Mesenchymal stem cell (in vitro differentiated cells and primary cell): Measurements from ENCODE around the gene GLDC.

ENCODE experiments used
- DNase-seq: peaks from one replicate; pipeline ENCODE4 v3.0.0-alpha.2; 2013
- H2AFZ ChIP-seq: one replicate; pipeline ENCODE4 v1.6.1; 2013; ENCODE audit warnings: low read depth, mild to moderate bottlenecking, control low read depth, inconsistent platforms, low read length, moderate library complexity
- H2AK5ac ChIP-seq: 2 replicates; pipeline ENCODE4 v1.6.1; 2013; ENCODE audit warnings: low read length, moderate library complexity, mild to moderate bottlenecking, inconsistent platforms; ENCODE audit not compliant: severe bottlenecking
- H2BK120ac ChIP-seq: one replicate; pipeline ENCODE4 v1.6.1; 2013; ENCODE audit warnings: low read depth, mild to moderate bottlenecking, inconsistent platforms, low read length, moderate library complexity
- H2BK12ac ChIP-seq, 2 experiments: one replicate each; pipeline ENCODE4 v1.6.1; 2013; ENCODE audit warnings: inconsistent platforms in 2 of 2, low read length in 2 of 2, mild to moderate bottlenecking in 2 of 2, moderate library complexity in 2 of 2, control low read depth in 1 of 2
- H2BK15ac ChIP-seq: one replicate; pipeline ENCODE4 v1.6.1; 2013; ENCODE audit warnings: mild to moderate bottlenecking, low read depth, inconsistent platforms; ENCODE audit not compliant: poor library complexity, severe bottlenecking
- H2BK5ac ChIP-seq: 2 replicates; pipeline ENCODE4 v1.6.1; 2013; ENCODE audit warnings: low read depth, mild to moderate bottlenecking, low read length, control low read depth, inconsistent platforms; ENCODE audit not compliant: poor library complexity, severe bottlenecking
- H3K14ac ChIP-seq, 2 experiments: one replicate each; pipeline ENCODE4 v1.6.1; 2013; ENCODE audit warnings: inconsistent platforms in 2 of 2, low read length in 2 of 2, control low read depth in 1 of 2, mild to moderate bottlenecking in 1 of 2, moderate library complexity in 1 of 2
- H3K18ac ChIP-seq, 2 experiments: one replicate each; pipeline ENCODE4 v1.6.1; 2013; ENCODE audit warnings: inconsistent platforms in 2 of 2, low read length in 2 of 2, control low read depth in 1 of 2, low read depth in 1 of 2, mild to moderate bottlenecking in 1 of 2
- H3K23ac ChIP-seq, 2 experiments: one replicate each; pipeline ENCODE4 v1.6.1; 2013; ENCODE audit warnings: inconsistent platforms in 2 of 2, low read length in 2 of 2, mild to moderate bottlenecking in 2 of 2, moderate library complexity in 2 of 2, control low read depth in 1 of 2
- H3K27ac ChIP-seq: 2 replicates; pipeline ENCODE4 v1.5.1; 2013; ENCODE audit warnings: mild to moderate bottlenecking, moderate library complexity, low read length, control low read depth, inconsistent platforms; ENCODE audit not compliant: poor library complexity, severe bottlenecking
- H3K27me3 ChIP-seq, 2 experiments: 2 replicates each; pipeline versions ENCODE4 v1.6.1 to v1.7.0; 2013; ENCODE audit warnings: low read length in 2 of 2, mild to moderate bottlenecking in 2 of 2, moderate library complexity in 2 of 2, control low read depth in 1 of 2, inconsistent platforms in 1 of 2; ENCODE audit not compliant: control insufficient read depth in 1 of 2, insufficient read depth in 1 of 2
- H3K36me3 ChIP-seq, 2 experiments: 2 replicates each; pipeline versions ENCODE4 v1.6.1 to v1.7.0; 2013; ENCODE audit warnings: low read length in 2 of 2, control low read depth in 1 of 2, inconsistent platforms in 1 of 2, low read depth in 1 of 2, mild to moderate bottlenecking in 1 of 2; ENCODE audit not compliant: insufficient read depth in 2 of 2, control insufficient read depth in 1 of 2
- H3K4ac ChIP-seq, 2 experiments: one replicate each; pipeline ENCODE4 v1.6.1; 2013; ENCODE audit warnings: inconsistent platforms in 2 of 2, low read length in 2 of 2, mild to moderate bottlenecking in 2 of 2, moderate library complexity in 2 of 2, control low read depth in 1 of 2, low read depth in 1 of 2
- H3K4me1 ChIP-seq: 2 replicates; pipeline ENCODE4 v1.6.1; 2013; ENCODE audit warnings: low read depth, low read length, control low read depth; ENCODE audit not compliant: control insufficient read depth, insufficient read depth
- H3K4me2 ChIP-seq: 2 replicates; pipeline ENCODE4 v1.6.1; 2013; ENCODE audit warnings: low read length, mild to moderate bottlenecking, inconsistent platforms; ENCODE audit not compliant: poor library complexity, severe bottlenecking
- H3K4me3 ChIP-seq, 2 experiments: 2 replicates each; pipeline versions ENCODE4 v1.5.1 to v1.7.0; 2013; ENCODE audit warnings: low read length in 2 of 2, mild to moderate bottlenecking in 2 of 2, control low read depth in 1 of 2, low read depth in 1 of 2; ENCODE audit not compliant: insufficient read depth in 1 of 2
- H3K79me1 ChIP-seq: replicated peaks from 2 replicates; pipeline ENCODE4 v1.6.1; 2013; ENCODE audit warnings: mild to moderate bottlenecking, control low read depth, low read length, inconsistent platforms; ENCODE audit not compliant: poor library complexity, severe bottlenecking
- H3K9ac ChIP-seq: 2 replicates; pipeline ENCODE4 v1.7.0; 2013; ENCODE audit warnings: mild to moderate bottlenecking, low read length, moderate library complexity
- H3K9me3 ChIP-seq: 2 replicates; pipeline ENCODE4 v1.7.0; 2013; ENCODE audit warnings: mild to moderate bottlenecking, low read length; ENCODE audit not compliant: control insufficient read depth
- H4K8ac ChIP-seq: one replicate; pipeline ENCODE4 v1.6.1; 2013; ENCODE audit warnings: inconsistent platforms, mild to moderate bottlenecking, low read length, moderate library complexity
- H4K91ac ChIP-seq: one replicate; pipeline ENCODE4 v1.6.1; 2013; ENCODE audit warnings: mild to moderate bottlenecking, low read length, inconsistent platforms
- WGBS: methylation state at CpG from one replicate; pipeline ENCODE4 v1.1.7; 2013; ENCODE audit warnings: mixed read lengths; 5-methylcytosine and 5-hydroxymethylcytosine counted together

Gene GLDC

DNA sequence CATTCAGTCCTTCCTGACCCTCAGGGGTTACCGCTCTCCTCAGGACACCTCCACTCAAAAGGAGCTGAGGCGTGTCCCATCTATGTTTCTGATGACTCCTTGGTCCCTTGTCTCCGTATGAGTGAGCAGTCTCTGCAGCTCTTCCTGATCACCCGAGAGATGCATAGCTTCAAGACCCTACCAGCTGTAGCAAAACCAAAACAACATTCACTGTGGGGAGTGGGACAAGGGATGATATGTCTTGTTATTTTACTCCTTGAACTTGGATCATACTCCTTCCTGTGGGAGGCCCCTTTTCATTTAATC lies 14.4 kb downstream of the GLDC start:
- H2BK12ac ChIP-seq, result no peak overlapping the region
- no peak overlapping the region for H2BK5ac ChIP-seq
- no peak overlapping the region for H3K23ac ChIP-seq
- no peak overlapping the region for H3K4me2 ChIP-seq
- no peak overlapping the region for H3K9ac ChIP-seq
- no peak overlapping the region for H4K91ac ChIP-seq
- no peaks in the 10 kb centered on the region for H3K9me3 ChIP-seq
- no peak overlapping the region for H3K4ac ChIP-seq
- no peak overlapping the region for H3K27ac ChIP-seq
- H3K36me3 ChIP-seq, result no peaks in the 10 kb centered on the region
- DNase-seq, result no peak
- H2BK15ac ChIP-seq, result no peak overlapping the region
- H2AFZ ChIP-seq, result no peak overlapping the region
- no peak overlapping the region for H2BK120ac ChIP-seq
- H3K14ac ChIP-seq, result no peak overlapping the region
- H3K18ac ChIP-seq, result no peak overlapping the region
- H3K4me1 ChIP-seq, result peaks cover 4% of the 10 kb centered on the region
- peaks cover 19 to 33% of the 10 kb centered on the region in 2 experiments for H3K27me3 ChIP-seq
- H4K8ac ChIP-seq, result no peak overlapping the region
- H3K79me1 ChIP-seq, result no peaks in the 10 kb centered on the region
- 97% methylated on average over 3 of the region's 4 CpGs for WGBS
- no peak overlapping the region for H3K4me3 ChIP-seq
- H2AK5ac ChIP-seq, result no peak overlapping the region

DNA sequence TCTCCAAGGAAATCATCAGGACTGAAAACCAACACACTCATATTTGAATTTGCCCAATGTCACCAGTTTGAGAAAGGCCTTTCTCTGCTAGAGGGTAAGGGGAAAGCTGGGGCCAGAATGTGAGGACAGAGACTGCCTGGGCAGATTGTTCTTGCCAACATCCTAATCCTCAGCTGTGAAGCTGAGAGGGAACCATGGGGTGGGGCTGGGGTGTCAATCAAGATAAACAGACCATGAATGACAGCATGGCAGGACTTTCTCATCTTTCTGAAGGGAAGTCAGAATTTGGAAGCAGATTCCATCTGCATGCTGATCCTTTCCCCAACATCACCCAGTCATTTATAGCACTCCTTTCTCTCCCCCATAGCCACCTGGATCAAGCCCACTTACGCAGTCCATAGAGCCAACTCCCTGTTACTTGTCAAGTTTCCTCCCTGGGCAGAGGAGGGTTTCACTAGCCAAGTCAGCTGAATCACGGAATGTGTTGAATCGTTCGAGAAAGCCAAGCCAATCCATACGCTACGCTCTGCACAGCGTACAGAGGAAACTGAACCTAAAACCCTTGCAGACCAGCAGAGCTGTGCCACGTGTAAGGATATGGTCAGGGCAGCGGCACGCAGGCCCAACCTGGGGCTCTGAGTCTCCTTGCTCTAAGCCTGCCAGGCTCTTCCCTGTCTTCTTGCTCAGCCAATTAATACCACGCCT lies 14.9 kb downstream of the GLDC start:
- H3K9ac ChIP-seq, result no peak overlapping the region
- peaks cover 24 to 38% of the 10 kb centered on the region in 2 experiments for H3K27me3 ChIP-seq
- 90% methylated on average over 11 of the region's 11 CpGs for WGBS
- no peak overlapping the region for H4K8ac ChIP-seq
- no peak overlapping the region for H2BK5ac ChIP-seq
- H3K27ac ChIP-seq, result no peak overlapping the region
- no peaks in the 10 kb centered on the region for H3K79me1 ChIP-seq
- H3K4me3 ChIP-seq, result no peak overlapping the region
- H3K4me2 ChIP-seq, result no peak overlapping the region
- H3K4ac ChIP-seq, result peak overlapping the region in 1 of 2 experiments; percentile 54
- H2BK15ac ChIP-seq, result no peak overlapping the region
- no peak overlapping the region for H2BK12ac ChIP-seq
- H3K14ac ChIP-seq, result no peak overlapping the region
- H3K4me1 ChIP-seq, result peaks cover 4% of the 10 kb centered on the region
- H3K23ac ChIP-seq, result no peak overlapping the region
- H3K18ac ChIP-seq, result no peak overlapping the region
- no peak for DNase-seq
- H2AK5ac ChIP-seq, result no peak overlapping the region
- no peaks in the 10 kb centered on the region for H3K9me3 ChIP-seq
- no peaks in the 10 kb centered on the region for H3K36me3 ChIP-seq
- no peak overlapping the region for H2BK120ac ChIP-seq
- no peak overlapping the region for H4K91ac ChIP-seq
- no peak overlapping the region for H2AFZ ChIP-seq

DNA sequence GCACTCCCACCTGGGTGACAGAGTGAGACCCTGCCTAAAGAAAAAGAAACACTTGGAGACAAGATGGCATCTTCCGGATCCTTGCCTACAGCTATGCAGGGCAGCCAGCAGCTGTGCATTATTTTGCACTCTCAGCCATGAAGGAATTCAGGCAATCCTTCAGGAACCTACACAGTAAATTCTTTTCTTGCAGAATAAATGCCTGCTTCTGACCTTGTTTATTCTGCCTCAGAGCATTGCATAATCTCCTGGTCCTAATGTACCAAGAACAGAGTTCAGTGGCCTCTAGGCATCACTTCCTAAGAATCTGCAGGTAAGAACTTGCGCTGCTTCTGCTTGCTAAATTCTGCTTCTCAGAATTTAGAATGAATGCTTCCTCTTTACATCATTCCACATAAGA lies 16.8 kb downstream of the GLDC start:
- no peak overlapping the region for H3K27ac ChIP-seq
- no peak overlapping the region for H3K4me3 ChIP-seq
- no peak for DNase-seq
- H3K36me3 ChIP-seq, result no peaks in the 10 kb centered on the region
- H3K4me1 ChIP-seq, result peaks cover 4% of the 10 kb centered on the region
- no peak overlapping the region for H2BK5ac ChIP-seq
- H3K4ac ChIP-seq, result no peak overlapping the region
- H3K18ac ChIP-seq, result no peak overlapping the region
- no peak overlapping the region for H3K4me2 ChIP-seq
- H2BK15ac ChIP-seq, result no peak overlapping the region
- no peak overlapping the region for H2AK5ac ChIP-seq
- no peak overlapping the region for H2BK120ac ChIP-seq
- no peak overlapping the region for H4K91ac ChIP-seq
- no peak overlapping the region for H3K9ac ChIP-seq
- 93% methylated on average over 2 of the region's 2 CpGs for WGBS
- no peak overlapping the region for H2BK12ac ChIP-seq
- H3K27me3 ChIP-seq, result peaks cover 33 to 50% of the 10 kb centered on the region in 2 experiments
- H3K23ac ChIP-seq, result no peak overlapping the region
- no peaks in the 10 kb centered on the region for H3K79me1 ChIP-seq
- no peaks in the 10 kb centered on the region for H3K9me3 ChIP-seq
- no peak overlapping the region for H4K8ac ChIP-seq
- H3K14ac ChIP-seq, result no peak overlapping the region
- H2AFZ ChIP-seq, result no peak overlapping the region

- H4K8ac ChIP-seq, result no peak overlapping the region
These were observed 20.2 kb downstream of the GLDC start for GRCh38 chr9:6625363-6625762.

More at GRCh38 chr9:6625363-6625762, 20.2 kb downstream of the GLDC start:
- Histone ChIP-seq H3K4ac (no peak overlapping the region), H3K27ac (no peak overlapping the region), H3K4me2 (no peak overlapping the region), H2AK5ac (no peak overlapping the region), H3K4me3 (no peak overlapping the region), H3K23ac (no peak overlapping the region), H4K91ac (no peak overlapping the region), H2BK15ac (no peak overlapping the region), H2BK120ac (no peak overlapping the region), H2BK5ac (no peak overlapping the region), H3K9ac (no peak overlapping the region), H3K9me3 (no peaks in the 10 kb centered on the region), H3K79me1 (no peaks in the 10 kb centered on the region), H3K27me3 (peaks cover 29 to 51% of the 10 kb centered on the region in 2 experiments), H3K4me1 (no peaks in the 10 kb centered on the region), H3K36me3 (no peaks in the 10 kb centered on the region), H3K14ac (no peak overlapping the region), H2AFZ (no peak overlapping the region), H2BK12ac (no peak overlapping the region), H3K18ac (no peak overlapping the region)
- no peak for DNase-seq
- WGBS, result 100% methylated on average over 1 of the region's 2 CpGs
